A673 (cell line): ENCODE data around the gene MICAL3. TPM values are rescaled to one million over a fixed set of nuclear protein-coding genes. Genes with fewer than 3 reads are reported as not detected.

ENCODE experiments used
- BruUV-seq: library from RNA; stranded (reverse); fragments of 400-500 nt; replicated peaks from 2 replicates; lab custom pipeline; 2021; lab: Mats Ljungman, UMichigan
- CTCF ChIA-PET: fragments of 300-600 bp; sonication (Branson Sonifier 250); formaldehyde crosslinking; loops from one replicate; lab custom pipeline; 2022; ENCODE audit warnings: antibody characterized with exemption; lab: Charles Lee
- POLR2A ChIA-PET: fragments of 300-600 bp; sonication (Branson Sonifier 250); formaldehyde crosslinking; loops from one replicate; lab custom pipeline; 2022; ENCODE audit warnings: antibody characterized with exemption; ENCODE audit not compliant: low non-redundant PET; lab: Charles Lee
- DNase-seq: peaks from one replicate; pipeline ENCODE4 v3.0.0-alpha.2; 2015; ENCODE audit warnings: low spot score
- H3K27ac ChIP-seq: fragments of 200-600 bp; sonication (generic); 2 replicates; pipeline ENCODE4 v1.5.1; 2016; ENCODE audit warnings: mixed run types, low read depth, mild to moderate bottlenecking, mixed read lengths, antibody characterized with exemption, low read length; ENCODE audit not compliant: poor library complexity, severe bottlenecking
- H3K27me3 ChIP-seq: fragments of 200-600 bp; sonication (generic); replicated peaks from 2 replicates; pipeline ENCODE4 v1.6.1; 2017; ENCODE audit warnings: mixed run types, low read depth, mild to moderate bottlenecking, mixed read lengths, antibody characterized with exemption, low read length; ENCODE audit not compliant: insufficient read depth, poor library complexity
- H3K36me3 ChIP-seq: fragments of 200-600 bp; sonication (generic); 2 replicates; pipeline ENCODE4 v1.6.1; 2016; ENCODE audit warnings: mixed run types, mild to moderate bottlenecking, mixed read lengths, antibody characterized with exemption, low read length; ENCODE audit not compliant: insufficient read depth, poor library complexity, severe bottlenecking
- H3K4me1 ChIP-seq: fragments of 200-600 bp; sonication (generic); 2 replicates; pipeline ENCODE4 v1.6.1; 2017; ENCODE audit warnings: mixed run types, mild to moderate bottlenecking, mixed read lengths, antibody characterized with exemption, low read length; ENCODE audit not compliant: insufficient read depth, poor library complexity, severe bottlenecking
- H3K4me3 ChIP-seq: fragments of 200-600 bp; sonication (generic); 2 replicates; pipeline ENCODE4 v1.5.1; 2016; ENCODE audit warnings: low read depth, mixed run types, mild to moderate bottlenecking, mixed read lengths, low read length; ENCODE audit not compliant: poor library complexity, severe bottlenecking
- H3K9me3 ChIP-seq: fragments of 200-600 bp; sonication (generic); 2 replicates; pipeline ENCODE4 v1.6.1; 2016; ENCODE audit warnings: mixed run types, low read depth, mild to moderate bottlenecking, mixed read lengths, antibody characterized with exemption, low read length; ENCODE audit not compliant: poor library complexity, severe bottlenecking
- EZH2 ChIP-seq: fragments of 200-600 bp; sonication (generic); IDR thresholded peaks from 2 replicates; pipeline ENCODE4 v1.6.1; 2017; ENCODE audit warnings: borderline replicate concordance, low read depth, mild to moderate bottlenecking, mixed read lengths, antibody characterized with exemption, low read length; ENCODE audit not compliant: poor library complexity, severe bottlenecking
- intact Hi-C: fragments of 100-400 bp; cut with micrococcal nuclease; formaldehyde crosslinking; loops from one replicate; pipeline ENCODE4 v1.10.0; 2022; ENCODE audit not compliant: unreplicated experiment
- total RNA-seq: library from RNA; stranded (reverse); gene quantifications from 2 replicates; pipeline ENCODE4 v1.2.3, GENCODE V29; 2021
- TF ChIP-seq, protein P1 (sequence below): fragments of 300-800, 200-600 bp; sonication (generic); conservative IDR thresholded peaks from 2 replicates; pipeline ENCODE4 v1.5.1; 2017; ENCODE audit warnings: low read depth, mild to moderate bottlenecking, antibody characterized with exemption, low read length, moderate library complexity, mixed read lengths

Gene MICAL3
- total RNA-seq, 1 experiment from 2014 or later = 63.6 TPM

DNA sequence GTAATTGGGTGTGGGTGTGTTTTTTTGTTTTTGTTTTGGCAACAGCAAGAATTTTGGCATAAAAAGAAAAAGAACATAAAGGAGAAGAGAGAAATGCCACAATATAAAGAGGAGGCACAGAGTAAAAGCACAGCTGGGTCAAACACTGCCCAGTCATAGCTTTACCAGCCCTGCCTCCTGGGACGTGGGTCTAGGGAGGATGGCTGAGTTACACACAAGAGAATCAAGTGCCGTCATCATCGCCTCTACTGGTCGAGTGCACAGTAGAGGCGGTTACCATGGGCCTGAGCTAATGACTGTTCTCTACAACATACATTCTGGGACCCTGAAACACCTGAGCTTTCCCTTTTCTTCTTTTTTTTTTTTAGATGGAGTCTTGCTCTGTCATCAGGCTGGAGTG, 162.5 kb downstream of the MICAL3 start:
- peaks cover 8% of the 10 kb centered on the region for H3K36me3 ChIP-seq
- no peak overlapping the region for H3K27ac ChIP-seq
- no peaks in the 10 kb centered on the region for H3K27me3 ChIP-seq
- CTCF ChIA-PET = no interaction called here
- no TSS peak for BruUV-seq
- H3K4me1 ChIP-seq = no peaks in the 10 kb centered on the region
- DNase-seq = no peak
- TF ChIP-seq EZH2 = no peak
- TF ChIP-seq, protein P1, sequence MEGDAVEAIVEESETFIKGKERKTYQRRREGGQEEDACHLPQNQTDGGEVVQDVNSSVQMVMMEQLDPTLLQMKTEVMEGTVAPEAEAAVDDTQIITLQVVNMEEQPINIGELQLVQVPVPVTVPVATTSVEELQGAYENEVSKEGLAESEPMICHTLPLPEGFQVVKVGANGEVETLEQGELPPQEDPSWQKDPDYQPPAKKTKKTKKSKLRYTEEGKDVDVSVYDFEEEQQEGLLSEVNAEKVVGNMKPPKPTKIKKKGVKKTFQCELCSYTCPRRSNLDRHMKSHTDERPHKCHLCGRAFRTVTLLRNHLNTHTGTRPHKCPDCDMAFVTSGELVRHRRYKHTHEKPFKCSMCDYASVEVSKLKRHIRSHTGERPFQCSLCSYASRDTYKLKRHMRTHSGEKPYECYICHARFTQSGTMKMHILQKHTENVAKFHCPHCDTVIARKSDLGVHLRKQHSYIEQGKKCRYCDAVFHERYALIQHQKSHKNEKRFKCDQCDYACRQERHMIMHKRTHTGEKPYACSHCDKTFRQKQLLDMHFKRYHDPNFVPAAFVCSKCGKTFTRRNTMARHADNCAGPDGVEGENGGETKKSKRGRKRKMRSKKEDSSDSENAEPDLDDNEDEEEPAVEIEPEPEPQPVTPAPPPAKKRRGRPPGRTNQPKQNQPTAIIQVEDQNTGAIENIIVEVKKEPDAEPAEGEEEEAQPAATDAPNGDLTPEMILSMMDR = no peak
- no peak overlapping the region for H3K4me3 ChIP-seq
- intact Hi-C loops = no loop called here
- POLR2A ChIA-PET = interaction anchor here (0.7 kb wide), 1 partner anchor 140 kb away, joined by 3 read pairs; no protein-coding TSS in a partner anchor
- H3K9me3 ChIP-seq = no peaks in the 10 kb centered on the region

DNA sequence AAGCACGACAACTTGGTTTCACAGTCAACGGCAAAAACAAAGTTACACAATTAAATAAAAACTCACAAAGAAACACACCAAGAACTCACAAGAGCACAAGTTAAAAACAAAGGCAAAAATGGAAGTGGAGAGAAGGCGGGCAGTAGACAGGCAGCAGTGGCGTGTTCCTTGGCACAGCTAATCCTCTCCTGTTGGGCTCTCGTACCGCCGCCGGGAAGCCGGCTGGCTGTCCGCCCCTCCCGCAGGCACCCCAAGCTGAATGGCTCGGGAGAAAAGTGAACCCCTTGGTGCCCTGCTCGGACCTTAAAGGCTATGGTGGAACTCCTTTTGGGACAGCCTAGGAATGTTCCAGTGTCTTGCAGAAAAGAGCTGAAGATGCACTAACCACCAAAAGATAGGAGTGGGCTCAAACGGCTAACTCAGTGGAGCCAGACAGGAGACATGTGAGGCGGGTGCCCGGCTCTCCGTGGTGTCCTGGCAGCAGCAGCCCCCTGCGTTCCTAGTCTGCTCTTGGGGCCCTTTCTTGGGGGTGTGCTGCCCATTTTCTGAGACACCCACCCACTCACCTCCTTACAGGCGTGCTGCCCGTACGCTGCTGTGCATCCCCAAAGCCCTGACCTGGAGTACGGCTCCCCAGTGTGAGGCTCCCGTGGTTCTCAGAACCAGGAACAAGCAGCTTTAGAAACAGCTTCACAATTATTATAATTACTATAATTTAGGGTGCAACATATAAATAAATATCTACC, 164.0 kb downstream of the MICAL3 start:
- Histone ChIP-seq H3K4me3 (no peak overlapping the region), H3K36me3 (peaks cover 8% of the 10 kb centered on the region), H3K9me3 (no peaks in the 10 kb centered on the region), H3K4me1 (no peaks in the 10 kb centered on the region), H3K27ac (no peak overlapping the region), H3K27me3 (no peaks in the 10 kb centered on the region)
- intact Hi-C loops = no loop called here
- CTCF ChIA-PET = no interaction called here
- POLR2A ChIA-PET = no interaction called here
- DNase-seq = no peak
- BruUV-seq = no TSS peak
- TF ChIP-seq, protein P1 = no peak
- TF ChIP-seq EZH2 = no peak

GRCh38 chr22:17858033-17858432, 166.3 kb downstream of the MICAL3 start:
- Histone ChIP-seq H3K27me3 (no peaks in the 10 kb centered on the region), H3K4me1 (no peaks in the 10 kb centered on the region), H3K36me3 (peaks cover 3% of the 10 kb centered on the region), H3K27ac (no peak overlapping the region), H3K9me3 (no peaks in the 10 kb centered on the region), H3K4me3 (no peak overlapping the region)
- POLR2A ChIA-PET = no interaction called here
- intact Hi-C loops = no loop called here
- BruUV-seq = no TSS peak
- CTCF ChIA-PET = no interaction called here
- DNase-seq = no peak
- TF ChIP-seq, protein P1 = no peak
- TF ChIP-seq EZH2 = no peak
